Small intestine (tissue), 7 donors: ENCODE data around the gene TGFBI. TPM values are rescaled to one million over a fixed set of nuclear protein-coding genes. Genes with fewer than 3 reads are reported as not detected.
A peak's percentile ranks its signal among the peaks of the same experiment; 100 is the strongest.

ENCODE experiments used
- DNase-seq, 2 donors: peaks; one replicate each; pipeline versions ENCODE4 v3.0.0 to v3.0.0-alpha.2; 2013
- FAIRE-seq: peaks from 2 replicates; lab custom pipeline; 2012; peaks lifted over from hg19 to GRCh38; lab: Jason Lieb, UNC
- H3K27ac ChIP-seq, 3 donors: one replicate each; pipeline ENCODE4 v1.5.1; 2013; ENCODE audit warnings: low read length in 2 of 3, mild to moderate bottlenecking in 2 of 3, control low read depth in 1 of 3, inconsistent platforms in 1 of 3, low read depth in 1 of 3, moderate library complexity in 1 of 3
- H3K27me3 ChIP-seq, 3 donors: one replicate each; pipeline ENCODE4 v1.6.1; 2013; ENCODE audit warnings: low read length in 3 of 3, inconsistent platforms in 1 of 3; ENCODE audit not compliant: control insufficient read depth in 3 of 3, insufficient read depth in 3 of 3
- H3K36me3 ChIP-seq, 3 donors: one replicate each; pipeline ENCODE4 v1.6.1; 2013; ENCODE audit warnings: low read length in 3 of 3, inconsistent platforms in 1 of 3, low read depth in 1 of 3, mild to moderate bottlenecking in 1 of 3, moderate library complexity in 1 of 3; ENCODE audit not compliant: control insufficient read depth in 3 of 3, insufficient read depth in 2 of 3
- H3K4me1 ChIP-seq, 3 donors: one replicate each; pipeline ENCODE4 v1.6.1; 2013; ENCODE audit warnings: low read length in 2 of 3, inconsistent platforms in 1 of 3, low read depth in 1 of 3, mild to moderate bottlenecking in 1 of 3, moderate library complexity in 1 of 3; ENCODE audit not compliant: control insufficient read depth in 3 of 3, insufficient read depth in 2 of 3
- H3K4me3 ChIP-seq, 3 donors: one replicate each; pipeline ENCODE4 v1.5.1; 2013; ENCODE audit warnings: low read length in 3 of 3, control low read depth in 1 of 3, inconsistent platforms in 1 of 3, low read depth in 1 of 3, mild to moderate bottlenecking in 1 of 3, moderate library complexity in 1 of 3
- H3K9me3 ChIP-seq, 2 donors: one replicate each; pipeline ENCODE4 v1.6.1; 2013; ENCODE audit warnings: low read depth in 1 of 2, low read length in 1 of 2; ENCODE audit not compliant: control insufficient read depth in 2 of 2, insufficient read depth in 1 of 2
- WGBS, 3 donors: extraction: QIAGEN DNeasy Blood & Tissue Kit; methylation state at CpG; one replicate each; pipeline ENCODE4 v1.1.7; 2013; 5-methylcytosine and 5-hydroxymethylcytosine counted together
- polyA plus RNA-seq, 4 donors: library from polyadenylated mRNA; stranded (reverse) in 3 of 4; unstranded in 1 of 4; fragments of 200-250 nt in 3 of 4; fragments of 120-200 nt in 1 of 4; gene quantifications; one replicate each; pipeline versions ENCODE4 v1.2.1 to v1.2.3, GENCODE V29; 2013
- donor health status: healthy with polysubstance abuse.
- donor health status: control.
- donor health status: control.
- donor health status: Bipolar disorder and iron deficiency.
- donor health status: healthy.

TGFBI gene
- polyA plus RNA-seq, 4 donors = 4.2 to 114 (median 48.3) TPM

GRCh38 chr5:136106351-136107031, 77.7 kb downstream of the TGFBI start:
- Histone ChIP-seq H3K27ac (no peak overlapping the region), H3K9me3 (peaks cover 0 to 12% of the 10 kb centered on the region in 2 donors), H3K4me3 (no peak overlapping the region), H3K27me3 (no peaks in the 10 kb centered on the region), H3K4me1 (peaks cover 7 to 26% (median 10%) of the 10 kb centered on the region in 3 donors), H3K36me3 (no peaks in the 10 kb centered on the region)
- DNase-seq (peak in 1 of 2 donors; percentile 13), FAIRE-seq (no peak)
- WGBS, 3 donors = 52 to 70% (median 69%) methylated on average over 6 of the region's 6 CpGs

GRCh38 chr5:136108180-136108611, 79.4 kb downstream of the TGFBI start:
- Histone ChIP-seq H3K27ac (no peak overlapping the region), H3K36me3 (no peaks in the 10 kb centered on the region), H3K9me3 (peaks cover 0 to 12% of the 10 kb centered on the region in 2 donors), H3K4me3 (no peak overlapping the region), H3K27me3 (no peaks in the 10 kb centered on the region), H3K4me1 (peaks cover 7 to 20% (median 8%) of the 10 kb centered on the region in 3 donors)
- no peak for FAIRE-seq
- 79 to 94% (median 89%) methylated on average over 2 of the region's 2 CpGs for WGBS, 3 donors
- DNase-seq = no peak

- peaks cover 0 to 12% of the 10 kb centered on the region in 2 donors for H3K9me3 ChIP-seq
- WGBS, 3 donors = 90 to 100% (median 100%) methylated on average over 1 of the region's 1 CpG
- FAIRE-seq = no peak
These were observed 80.0 kb downstream of the TGFBI start for GRCh38 chr5:136108766-136109165.

GRCh38 chr5:136109453-136110135, 80.8 kb downstream of the TGFBI start:
- Histone ChIP-seq H3K9me3 (peaks cover 0 to 12% of the 10 kb centered on the region in 2 donors), H3K36me3 (no peaks in the 10 kb centered on the region), H3K4me1 (peaks cover 2 to 7% (median 3%) of the 10 kb centered on the region in 3 donors), H3K27me3 (no peaks in the 10 kb centered on the region), H3K27ac (peak overlapping the region in 1 of 3 donors; percentile 4), H3K4me3 (no peak overlapping the region)
- 75 to 87% (median 78%) methylated on average over 5 of the region's 5 CpGs for WGBS, 3 donors
- FAIRE-seq = no peak
- peak; percentile 20 to 51 for DNase-seq

More at GRCh38 chr5:136108766-136109165, 80.0 kb downstream of the TGFBI start:
- Histone ChIP-seq H3K27me3 (no peaks in the 10 kb centered on the region), H3K36me3 (no peaks in the 10 kb centered on the region), H3K4me1 (peaks cover 6 to 16% (median 7%) of the 10 kb centered on the region in 3 donors), H3K27ac (no peak overlapping the region), H3K4me3 (no peak overlapping the region)
- no peak for DNase-seq

Other genes starting within 250 kb of the TGFBI start
- gene SLC25A48, start 194.3 kb upstream of the TGFBI start, polyA plus RNA-seq = 1 to 10 TPM in 2 of 4 donors, under 1 TPM in 2; 0.73 to 3.2 (median 1.6) TPM
- not detected for gene IL9, start 133.1 kb upstream of the TGFBI start, polyA plus RNA-seq
- not detected for gene LECT2, start 74.0 kb upstream of the TGFBI start, polyA plus RNA-seq
- 10 to 100 TPM in 2 of 4 donors, 1 to 10 TPM in 2; 3.4 to 35.6 (median 9.1) TPM for gene SMAD5, start 103.9 kb downstream of the TGFBI start, polyA plus RNA-seq
- gene SMIM32, start 164.2 kb downstream of the TGFBI start, polyA plus RNA-seq = 10 to 100 TPM; 16.7 to 24.4 (median 21.4) TPM